Inflammatory macrophage treated with lipopolysaccharide for 4 hours (primary cell): ENCODE measurements around the gene UBXN1.

Experiments
- DNase-seq: peaks from one replicate; pipeline ENCODE4 v3.0.0-alpha.2; 2020

The UBXN1 gene

GRCh38 chr11:62627713-62628112 lies 51.2 kb downstream of the UBXN1 start:
- no peak for DNase-seq
